OCI-LY7 (cell line): ENCODE data around the gene DPP10.

ENCODE experiments used
- CTCF ChIP-seq: fragments of 200-600 bp; sonication (generic); conservative IDR thresholded peaks from 2 replicates; pipeline ENCODE4 v1.5.1; 2014; ENCODE audit warnings: mild to moderate bottlenecking, antibody characterized with exemption, low read length, moderate library complexity, mixed read lengths
- EZH2phosphoT487 ChIP-seq: fragments of 200-600 bp; sonication (generic); IDR thresholded peaks from 2 replicates; pipeline ENCODE4 v1.6.1; 2018; ENCODE audit warnings: low read depth, borderline replicate concordance, mild to moderate bottlenecking, mixed run types, antibody characterized with exemption, low read length, moderate library complexity, mixed read lengths

DNA sequence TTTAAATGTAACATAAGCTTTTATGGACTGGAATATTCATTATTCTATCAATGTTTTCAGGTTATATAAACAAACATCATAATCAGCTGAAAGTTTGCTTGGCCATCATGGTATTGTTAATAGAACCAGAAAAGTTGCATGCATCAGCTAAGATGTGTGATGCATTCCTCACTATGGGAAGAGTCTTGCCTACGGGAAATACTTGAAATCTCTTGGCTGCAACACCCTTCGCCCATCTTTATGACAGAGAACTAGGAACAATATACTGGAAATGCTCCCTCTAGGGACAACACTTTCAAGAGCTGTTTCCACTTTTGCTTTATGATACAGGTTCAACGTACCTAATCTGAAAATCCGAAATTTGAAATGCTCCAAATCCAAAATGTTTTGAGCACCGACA is 1390.8 kb downstream of the DPP10 start:
- TF ChIP-seq CTCF: no peak
- no peak for TF ChIP-seq EZH2phosphoT487
